H1 (cell line): ENCODE data around the gene CCDC120. TPM values are rescaled to one million over a fixed set of nuclear protein-coding genes. Genes with fewer than 3 reads are reported as not detected.
A peak's percentile ranks its signal among the peaks of the same experiment; 100 is the strongest.

Experiments
- BCL11A ChIP-seq, 2 experiments: IDR thresholded peaks; one replicate each; pipeline ENCODE4 v1.6.1; 2011; ENCODE audit warnings: low read depth in 2 of 2, low read length in 2 of 2, mild to moderate bottlenecking in 2 of 2
- BRCA1 ChIP-seq: IDR thresholded peaks from 2 replicates; pipeline ENCODE4 v1.6.1; 2012; ENCODE audit warnings: low read depth, low read length, improper control_type of control experiment
- CHD1 ChIP-seq: IDR thresholded peaks from 2 replicates; pipeline ENCODE4 v1.6.1; 2012; ENCODE audit warnings: low read depth, low read length, improper control_type of control experiment
- CREB1 ChIP-seq: IDR thresholded peaks from 2 replicates; pipeline ENCODE4 v1.6.1; 2012; ENCODE audit warnings: inconsistent platforms
- EGR1 ChIP-seq: IDR thresholded peaks from 2 replicates; pipeline ENCODE4 v1.6.1; 2011; ENCODE audit warnings: low read depth, low read length, borderline replicate concordance
- KDM1A ChIP-seq: fragments of 200-600, 300-600 bp; sonication (generic); IDR thresholded peaks from 2 replicates; pipeline ENCODE4 v1.7.1; 2016; ENCODE audit warnings: mild to moderate bottlenecking, low read length, borderline replicate concordance
- RAD21 ChIP-seq, 2 experiments: IDR thresholded peaks in 1 of 2; conservative IDR thresholded peaks in 1 of 2; 2 replicates each; pipeline ENCODE4 v1.6.1; 2011; ENCODE audit warnings: low read depth in 2 of 2, low read length in 2 of 2, improper control_type of control experiment in 1 of 2, inconsistent platforms in 1 of 2, mild to moderate bottlenecking in 1 of 2, moderate library complexity in 1 of 2
- SIN3A ChIP-seq, 2 experiments: IDR thresholded peaks in 1 of 2; conservative IDR thresholded peaks in 1 of 2; 2 replicates each; pipeline ENCODE4 v1.6.1; 2011 to 2012; ENCODE audit warnings: low read length in 2 of 2, improper control_type of control experiment in 1 of 2, low read depth in 1 of 2, mild to moderate bottlenecking in 1 of 2
- polyA plus RNA-seq, 7 experiments: library from polyadenylated mRNA; depleted of rRNA in 3 of 7; stranded (reverse) in 5 of 7; unstranded in 2 of 7; fragments of >200 nt in 5 of 7; fragments of 200-250 nt in 2 of 7; gene quantifications; 1 replicate in 5 of 7; 2 replicates in 1 of 7; 4 replicates in 1 of 7; pipeline versions ENCODE4 v1.2.1 to v1.2.3, GENCODE V29; 2011 to 2013; ENCODE audit warnings: missing spikeins in 2 of 7, mixed read lengths in 2 of 7
- total RNA-seq: library from RNA; stranded (reverse); fragmentation: NEBNext Ultra II Directional; extraction: Animal tissue kit (Norgen Biotek cat#: 25700); gene quantifications from 2 replicates; pipeline ENCODE4 v1.2.1, GENCODE V29; 2021
- TF ChIP-seq, protein P1 (sequence below): IDR thresholded peaks from 2 replicates; pipeline ENCODE4 v1.6.1; 2012; ENCODE audit warnings: inconsistent platforms

Gene CCDC120
- total and polyA plus RNA-seq, 2 of the 8 experiments (the other 6 are each of a cell fraction or from before 2014, with no cell fraction given), result 4.9 to 11.9 TPM

DNA sequence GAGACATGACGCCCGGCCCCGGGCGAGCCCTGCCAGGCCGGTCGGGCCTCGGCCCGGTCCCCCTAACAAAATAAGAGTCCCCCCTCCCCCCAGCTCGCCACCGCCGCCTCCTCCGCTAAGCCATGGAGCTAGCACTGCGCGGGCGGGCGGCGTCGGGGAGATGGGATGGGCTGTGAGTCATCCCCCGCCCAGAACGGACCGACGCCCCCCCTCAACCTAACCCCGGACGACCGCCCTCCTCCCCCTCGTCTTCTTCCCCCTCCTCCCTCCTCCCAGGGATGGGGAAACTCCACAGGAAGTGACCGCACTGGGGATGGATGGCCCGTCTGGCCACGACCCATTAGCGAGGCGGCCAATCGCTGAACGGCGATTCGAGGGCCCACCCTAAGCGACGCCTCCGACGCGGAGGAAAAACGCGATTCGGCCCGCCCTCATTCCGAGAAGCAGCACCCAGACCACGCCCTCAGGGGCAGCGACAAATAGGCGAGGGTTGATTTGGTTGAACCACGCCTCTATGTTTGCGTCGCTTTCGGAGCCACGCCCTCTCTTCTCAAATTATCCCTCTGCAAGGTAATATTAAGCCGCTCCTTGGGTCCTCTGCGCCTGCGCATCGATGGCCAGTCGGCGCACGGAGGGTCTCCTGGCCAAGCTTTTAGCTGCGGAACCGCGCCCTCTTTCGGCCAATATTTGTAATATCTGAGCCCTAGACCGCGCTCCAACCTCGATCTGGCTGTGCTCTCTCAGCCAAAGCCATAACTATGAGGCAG lies 15.4 kb upstream of the CCDC120 start, which contains the start of gene TFE3 (continued):
- TF ChIP-seq, protein P1, sequence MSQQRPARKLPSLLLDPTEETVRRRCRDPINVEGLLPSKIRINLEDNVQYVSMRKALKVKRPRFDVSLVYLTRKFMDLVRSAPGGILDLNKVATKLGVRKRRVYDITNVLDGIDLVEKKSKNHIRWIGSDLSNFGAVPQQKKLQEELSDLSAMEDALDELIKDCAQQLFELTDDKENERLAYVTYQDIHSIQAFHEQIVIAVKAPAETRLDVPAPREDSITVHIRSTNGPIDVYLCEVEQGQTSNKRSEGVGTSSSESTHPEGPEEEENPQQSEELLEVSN, result no peak
- TF ChIP-seq SIN3A (conservative IDR thresholded peaks at IDR 0.05 in 1 of 2, IDR thresholded peaks at IDR 0.05 in 1 of 2; ENCODE audit: low read depth in 1 of 2, low read length in 2 of 2), result peak in 1 of 2 experiments; percentile 41; a peak in 2 of 4 replicates
- TF ChIP-seq KDM1A, result 0 out of 2 replicates have a peak, but pooled peaks have one; percentile 17
- 0 out of 2 replicates have a peak, but pooled peaks have one; percentile 37 for TF ChIP-seq EGR1
- peak; percentile 74 for TF ChIP-seq CREB1
- no peak for TF ChIP-seq CHD1
- peak; percentile 62 to 66 for TF ChIP-seq RAD21 (IDR thresholded peaks at IDR 0.05 in 1 of 2, conservative IDR thresholded peaks at IDR 0.05 in 1 of 2; ENCODE audit: low read depth in 2 of 2, low read length in 2 of 2)
- TF ChIP-seq BCL11A (IDR thresholded peaks at IDR 0.05; ENCODE audit: low read depth in 2 of 2, low read length in 2 of 2), result no peak
- TF ChIP-seq BRCA1, result no peak
